GM18870 (cell line): ENCODE measurements around the gene GPR139.

Experiments used
- ATAC-seq: cut with Tn5 transposase; IDR thresholded peaks from one replicate; pipeline ENCODE4 v1.9.1; 2021; ENCODE audit warnings: moderate library complexity; ENCODE audit not compliant: unreplicated experiment

GPR139 gene

DNA sequence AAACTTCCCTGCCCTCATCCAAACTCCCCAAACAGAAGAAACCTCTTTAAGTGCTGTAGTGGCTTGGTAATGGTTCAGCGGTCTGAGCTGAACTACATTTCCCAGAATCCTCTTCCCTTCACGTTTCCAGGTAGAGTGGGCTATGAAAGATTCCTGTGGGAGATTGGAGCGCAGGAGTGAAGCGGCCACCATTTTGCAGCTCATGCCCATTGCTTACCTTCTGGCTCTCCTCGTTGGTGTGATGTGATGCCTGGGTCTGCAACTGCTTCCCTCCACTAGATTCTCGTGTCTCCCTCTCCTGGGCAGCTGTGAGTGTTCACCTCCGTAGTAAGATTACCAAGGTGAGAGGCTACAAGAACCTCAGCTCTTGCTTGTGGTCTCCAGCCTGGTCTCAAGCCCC is 82.1 kb downstream of the GPR139 start:
- ATAC-seq: no peak

DNA sequence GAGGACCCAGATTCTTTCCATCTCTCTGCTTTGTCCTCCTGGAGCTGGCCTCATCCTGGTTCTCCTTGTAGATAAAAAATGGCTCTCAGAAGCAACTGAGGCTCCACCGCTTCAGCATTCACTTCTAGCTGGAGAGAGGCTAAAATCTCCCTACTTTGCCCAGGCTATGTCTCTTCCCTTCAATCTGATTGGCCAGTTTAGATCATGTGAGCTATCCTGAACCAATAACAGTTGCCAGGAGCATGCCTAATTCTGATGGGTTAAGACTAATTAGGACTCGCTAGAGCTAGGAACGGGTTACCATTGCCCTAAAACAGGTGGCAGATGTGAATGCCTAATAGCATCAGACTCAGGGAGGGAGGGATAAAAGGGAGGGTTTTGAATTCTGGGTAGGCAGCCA is 89.6 kb downstream of the GPR139 start:
- ATAC-seq: no peak
